Psoas muscle (tissue), 8 donors: ENCODE data around the gene HLA-A. TPM values are rescaled to one million over a fixed set of nuclear protein-coding genes. Genes with fewer than 3 reads are reported as not detected.

Source experiments
- ATAC-seq, 4 donors: fragments of 200-7000 bp; cut with Tn5 transposase; one replicate each; pipeline ENCODE4 v1.9.1; 2020; ENCODE audit warnings: moderate library complexity in 3 of 4, mild to moderate bottlenecking in 2 of 4
- DNase-seq, 2 donors: peaks; one replicate each; pipeline ENCODE4 v3.0.0-alpha.2; 2020
- H3K27ac ChIP-seq: fragments of 200-600 bp; one replicate; pipeline ENCODE4 v1.8.0; 2022
- H3K27me3 ChIP-seq, 3 donors: fragments of 200-600 bp in 1 of 3; one replicate each; pipeline versions ENCODE4 v1.6.1 to v1.8.0; 2013 to 2022; ENCODE audit warnings: low read length in 2 of 3, mild to moderate bottlenecking in 2 of 3, moderate library complexity in 1 of 3; ENCODE audit not compliant: insufficient read depth in 3 of 3
- H3K36me3 ChIP-seq, 2 donors: fragments of 200-600 bp in 1 of 2; one replicate each; pipeline versions ENCODE4 v1.6.1 to v1.8.0; 2013 to 2022; ENCODE audit warnings: low read depth in 1 of 2, mild to moderate bottlenecking in 1 of 2, moderate library complexity in 1 of 2; ENCODE audit not compliant: insufficient read depth in 1 of 2
- H3K4me1 ChIP-seq: fragments of 200-600 bp; one replicate; pipeline ENCODE4 v1.8.0; 2022
- H3K4me3 ChIP-seq: fragments of 200-600 bp; one replicate; pipeline ENCODE4 v1.8.0; 2022; ENCODE audit warnings: mild to moderate bottlenecking
- H3K9me3 ChIP-seq: fragments of 200-600 bp; one replicate; pipeline ENCODE4 v1.8.0; 2022
- whole genome bisulfite sequencing, 3 donors: extraction: QIAGEN DNeasy Blood & Tissue Kit; methylation state at CpG; one replicate each; pipeline versions ENCODE4 v1.1.6 to v1.1.7; 2013; 5-methylcytosine and 5-hydroxymethylcytosine counted together
- intact Hi-C, 2 donors: fragments of 100-400 bp; cut with DNase I; formaldehyde crosslinking; loops; one replicate each; pipeline versions ENCODE4 v1.11.0 to v1.14.2; 2022
- polyA plus RNA-seq, 3 donors: library from polyadenylated mRNA; stranded (reverse); fragments of 200-250 nt; gene quantifications; one replicate each; pipeline ENCODE4 v1.2.3, GENCODE V29; 2013
- total RNA-seq, 4 donors: library from RNA; stranded (reverse); fragmentation: NEBNext Ultra II Directional in 2 of 4; extraction: Animal tissue kit (Norgen Biotek cat#: 25700) in 2 of 4; gene quantifications; one replicate each; pipeline versions ENCODE4 v1.2.1 to v1.2.4, GENCODE V29; 2021 to 2023
- TF ChIP-seq, protein P1 (sequence below): fragments of 200-600 bp; IDR thresholded peaks from one replicate; pipeline ENCODE4 v1.8.0; 2022; ENCODE audit warnings: antibody characterized with exemption
- donor health status: healthy with polysubstance abuse.
- donor health status: DM: no; HTN: no; CAD: no; lungs with moderate emphysema.
- donor health status: Bipolar disorder and iron deficiency.
- donor health status: healthy.
- donor health status: DM: yes; HTN: yes; CAD: no.
- donor health status: DM: no; HTN: no; CAD: no.
- donor health status: DM: no; HTN: no; CAD: no.
- donor health status: DM: yes; HTN: yes; CAD: no.

Gene HLA-A
- total and polyA plus RNA-seq, 7 donors = 86.6 to 290 (median 165) TPM

DNA sequence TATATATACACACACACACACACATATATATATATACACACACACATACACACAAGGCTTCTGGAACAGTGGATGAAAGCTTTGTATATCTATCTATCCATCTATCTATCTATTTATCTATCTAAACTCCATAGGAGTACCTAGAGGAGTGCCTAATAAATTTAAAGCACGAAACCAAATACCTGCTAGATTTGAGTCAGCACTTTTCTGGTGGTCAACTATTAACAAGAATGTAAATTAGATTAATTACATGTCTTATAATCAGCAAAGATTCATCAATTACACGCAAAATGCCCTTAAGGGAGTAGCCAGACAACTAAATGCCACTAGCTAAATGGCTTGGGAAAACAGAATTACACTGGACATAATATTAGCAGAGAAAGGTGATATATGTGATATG lies 26.6 kb downstream of the HLA-A start:
- H3K9me3 ChIP-seq = no peaks in the 10 kb centered on the region
- H3K27ac ChIP-seq = peak overlapping the region; percentile 57
- DNase-seq = no peak
- ATAC-seq = no peak
- TF ChIP-seq, protein P1, sequence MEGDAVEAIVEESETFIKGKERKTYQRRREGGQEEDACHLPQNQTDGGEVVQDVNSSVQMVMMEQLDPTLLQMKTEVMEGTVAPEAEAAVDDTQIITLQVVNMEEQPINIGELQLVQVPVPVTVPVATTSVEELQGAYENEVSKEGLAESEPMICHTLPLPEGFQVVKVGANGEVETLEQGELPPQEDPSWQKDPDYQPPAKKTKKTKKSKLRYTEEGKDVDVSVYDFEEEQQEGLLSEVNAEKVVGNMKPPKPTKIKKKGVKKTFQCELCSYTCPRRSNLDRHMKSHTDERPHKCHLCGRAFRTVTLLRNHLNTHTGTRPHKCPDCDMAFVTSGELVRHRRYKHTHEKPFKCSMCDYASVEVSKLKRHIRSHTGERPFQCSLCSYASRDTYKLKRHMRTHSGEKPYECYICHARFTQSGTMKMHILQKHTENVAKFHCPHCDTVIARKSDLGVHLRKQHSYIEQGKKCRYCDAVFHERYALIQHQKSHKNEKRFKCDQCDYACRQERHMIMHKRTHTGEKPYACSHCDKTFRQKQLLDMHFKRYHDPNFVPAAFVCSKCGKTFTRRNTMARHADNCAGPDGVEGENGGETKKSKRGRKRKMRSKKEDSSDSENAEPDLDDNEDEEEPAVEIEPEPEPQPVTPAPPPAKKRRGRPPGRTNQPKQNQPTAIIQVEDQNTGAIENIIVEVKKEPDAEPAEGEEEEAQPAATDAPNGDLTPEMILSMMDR = no peak
- peaks cover 19% of the 10 kb centered on the region for H3K4me1 ChIP-seq
- H3K4me3 ChIP-seq = no peak overlapping the region
- H3K36me3 ChIP-seq = no peaks in the 10 kb centered on the region
- intact Hi-C loops = no loop called here
- H3K27me3 ChIP-seq = no peaks in the 10 kb centered on the region
- 94 to 100% (median 99%) methylated on average over 2 of the region's 2 CpGs for WGBS, 3 donors

DNA sequence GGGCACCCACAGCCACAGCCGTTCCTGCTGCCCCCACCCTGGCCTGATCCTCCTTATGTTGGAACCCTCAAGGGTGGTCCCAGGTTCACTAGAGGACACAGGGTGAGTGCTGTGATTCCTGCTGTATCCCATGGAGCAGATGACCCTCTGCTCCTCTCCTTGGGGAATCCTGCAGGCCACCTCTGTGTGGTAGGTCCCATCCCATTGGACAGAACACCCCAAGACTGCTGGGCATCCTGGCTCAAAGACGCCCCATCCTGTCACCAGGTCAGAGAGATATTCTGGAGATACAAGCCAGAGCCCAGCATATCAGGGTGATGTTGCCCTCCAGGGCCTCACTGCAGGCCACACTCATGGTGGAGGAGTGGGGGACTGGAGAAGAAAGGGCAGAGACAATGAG lies 28.4 kb downstream of the HLA-A start:
- Histone ChIP-seq H3K27me3 (no peaks in the 10 kb centered on the region), H3K4me1 (peaks cover 15% of the 10 kb centered on the region), H3K36me3 (no peaks in the 10 kb centered on the region), H3K9me3 (no peaks in the 10 kb centered on the region), H3K4me3 (no peak overlapping the region), H3K27ac (no peak overlapping the region)
- ATAC-seq (no peak), DNase-seq (no peak)
- TF ChIP-seq, protein P1 = no peak
- intact Hi-C loops = loop anchor here in 1 of 2 donors (5.0 kb wide), 1 partner anchor 43 kb away; no protein-coding TSS in a partner anchor
- WGBS, 3 donors = 70 to 85% (median 79%) methylated on average over 2 of the region's 2 CpGs

DNA sequence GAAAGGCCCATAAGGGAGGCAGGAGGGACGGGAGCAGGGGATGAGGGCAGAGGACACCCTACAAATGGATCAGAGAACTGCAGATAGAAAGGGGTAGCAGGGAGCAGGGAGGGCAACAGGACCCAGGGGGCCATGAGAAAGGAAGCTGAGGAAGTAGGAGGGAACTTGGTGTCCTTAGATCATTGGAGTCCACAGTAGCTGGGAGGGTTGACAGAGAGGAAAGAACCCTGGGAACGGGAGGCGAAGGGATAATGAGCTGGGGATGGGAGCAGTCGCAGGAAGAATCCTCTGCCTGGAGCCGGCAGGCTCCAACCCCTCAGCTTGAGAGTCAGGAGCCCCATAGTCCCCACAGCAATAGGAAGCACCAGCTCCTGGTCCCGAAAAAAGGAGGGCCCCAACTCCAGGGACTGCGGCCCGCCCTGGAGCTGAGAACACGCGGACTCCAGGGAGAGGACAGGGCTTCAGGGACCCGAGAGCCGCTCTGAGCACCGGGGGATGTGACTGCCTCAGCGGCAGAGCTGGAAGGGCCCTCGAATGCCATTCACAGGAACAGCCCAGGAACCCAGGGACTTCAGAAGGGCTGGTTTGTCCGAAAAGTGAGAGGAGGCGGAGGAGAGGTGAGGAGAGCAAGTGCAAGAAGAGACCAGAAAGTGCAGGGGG lies 32.7 kb downstream of the HLA-A start:
- TF ChIP-seq, protein P1 = no peak
- H3K27ac ChIP-seq = no peak overlapping the region
- H3K9me3 ChIP-seq = no peaks in the 10 kb centered on the region
- no peak for DNase-seq
- H3K36me3 ChIP-seq = no peaks in the 10 kb centered on the region
- intact Hi-C loops = loop anchor here in 1 of 2 donors (5.0 kb wide), 1 partner anchor 48 kb away; no protein-coding TSS in a partner anchor
- no peak for ATAC-seq
- peak overlapping the region; percentile 75 for H3K4me3 ChIP-seq
- 26 to 50% (median 44%) methylated on average over 17 of the region's 17 CpGs for WGBS, 3 donors
- peaks cover 14% of the 10 kb centered on the region for H3K4me1 ChIP-seq
- no peaks in the 10 kb centered on the region for H3K27me3 ChIP-seq

DNA sequence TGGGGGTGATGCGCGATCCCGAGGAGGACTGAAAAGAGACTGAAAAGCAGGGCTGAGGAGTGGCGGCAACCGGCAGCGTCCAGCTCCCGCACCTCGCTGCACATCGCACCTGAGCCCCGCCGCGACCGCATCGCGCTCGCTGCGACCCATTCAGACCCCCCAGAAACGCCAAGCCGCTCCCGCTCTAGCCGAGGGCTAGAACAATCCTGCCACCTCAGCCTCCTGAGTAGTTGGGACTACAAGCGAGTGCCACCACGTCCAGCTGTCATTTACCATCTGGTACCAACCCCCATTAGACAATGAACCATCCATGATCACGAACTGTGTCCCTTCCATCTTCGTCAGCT lies 33.2 kb downstream of the HLA-A start:
- Histone ChIP-seq H3K27ac (no peak overlapping the region), H3K4me3 (peak overlapping the region; percentile 75), H3K27me3 (no peaks in the 10 kb centered on the region), H3K36me3 (no peaks in the 10 kb centered on the region), H3K4me1 (peaks cover 14% of the 10 kb centered on the region), H3K9me3 (no peaks in the 10 kb centered on the region)
- ATAC-seq (peak in 1 of 4 donors; percentile 22), DNase-seq (no peak)
- TF ChIP-seq, protein P1 = no peak
- 24 to 36% (median 30%) methylated on average over 22 to 25 of the region's 25 CpGs for WGBS, 3 donors
- intact Hi-C loops = no loop called here

DNA sequence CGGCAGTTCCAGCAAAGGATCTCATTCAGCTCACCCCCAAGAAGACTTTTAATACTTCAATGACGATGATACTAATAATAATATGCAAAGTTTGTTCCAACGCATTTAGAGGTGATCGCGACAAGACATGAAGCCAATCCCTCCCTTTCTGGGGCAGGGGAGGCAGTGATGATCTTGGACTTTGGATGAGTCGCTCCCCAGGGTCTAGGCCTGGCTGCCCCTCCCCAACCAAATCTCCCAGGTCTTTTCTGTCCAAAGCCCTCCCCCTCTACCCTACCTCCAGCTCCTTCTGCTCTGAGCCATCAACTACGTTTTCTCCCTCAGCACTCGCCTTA lies 33.9 kb downstream of the HLA-A start:
- TF ChIP-seq, protein P1 = no peak
- H3K9me3 ChIP-seq = no peaks in the 10 kb centered on the region
- peaks cover 14% of the 10 kb centered on the region for H3K4me1 ChIP-seq
- peak overlapping the region; percentile 92 for H3K27ac ChIP-seq
- peak overlapping the region; percentile 75 for H3K4me3 ChIP-seq
- intact Hi-C loops = no loop called here
- no peaks in the 10 kb centered on the region for H3K27me3 ChIP-seq
- 16 to 24% (median 20%) methylated on average over 8 of the region's 8 CpGs for WGBS, 3 donors
- no peaks in the 10 kb centered on the region for H3K36me3 ChIP-seq
- ATAC-seq (no peak), DNase-seq (no peak)
